IMR-90 (cell line): ENCODE measurements around the gene STUM.

Source experiments
- MAFK ChIP-seq: IDR thresholded peaks from 2 replicates; pipeline ENCODE4 v1.6.1; 2012; ENCODE audit warnings: low read depth, low read length, improper control_type of control experiment
- RFX5 ChIP-seq: IDR thresholded peaks from 2 replicates; pipeline ENCODE4 v1.8.0; 2012; ENCODE audit warnings: low read depth, mild to moderate bottlenecking, low read length, moderate library complexity
- TF ChIP-seq, protein P1 (sequence below): conservative IDR thresholded peaks from 2 replicates; pipeline ENCODE4 v1.5.1; 2012; ENCODE audit warnings: mild to moderate bottlenecking, low read depth, low read length, improper control_type of control experiment
- TF ChIP-seq, protein P2 (sequence below): fragments of 150-350 bp; IDR thresholded peaks from 2 replicates; pipeline ENCODE4 v1.6.1; 2016; ENCODE audit warnings: low read depth, mild to moderate bottlenecking, low read length, moderate library complexity, borderline replicate concordance
- TF ChIP-seq, protein P3 (sequence below): fragments of 150-350 bp; IDR thresholded peaks from 2 replicates; pipeline ENCODE4 v1.6.1; 2017; ENCODE audit warnings: mild to moderate bottlenecking, antibody characterized with exemption, low read length, low read depth

DNA sequence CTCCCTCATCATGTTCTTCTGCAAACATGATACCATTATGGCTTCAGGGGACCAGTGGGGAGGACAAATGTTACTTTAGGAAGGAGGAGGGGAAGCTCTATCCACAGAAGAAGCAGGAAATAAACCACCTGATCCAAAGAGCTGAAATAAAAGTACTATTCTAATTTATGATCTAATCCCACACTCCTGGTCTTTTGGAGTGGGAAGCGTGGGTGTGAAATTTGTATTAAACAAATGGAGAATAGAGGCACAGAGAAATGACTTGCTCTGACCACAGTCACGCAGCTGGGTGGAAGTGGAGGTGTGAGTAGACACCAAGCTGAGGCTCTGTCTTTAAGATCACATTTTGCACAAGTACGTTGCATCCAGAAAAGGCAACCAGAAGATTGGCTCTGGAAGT, 14.5 kb upstream of the STUM start:
- TF ChIP-seq, protein P1, sequence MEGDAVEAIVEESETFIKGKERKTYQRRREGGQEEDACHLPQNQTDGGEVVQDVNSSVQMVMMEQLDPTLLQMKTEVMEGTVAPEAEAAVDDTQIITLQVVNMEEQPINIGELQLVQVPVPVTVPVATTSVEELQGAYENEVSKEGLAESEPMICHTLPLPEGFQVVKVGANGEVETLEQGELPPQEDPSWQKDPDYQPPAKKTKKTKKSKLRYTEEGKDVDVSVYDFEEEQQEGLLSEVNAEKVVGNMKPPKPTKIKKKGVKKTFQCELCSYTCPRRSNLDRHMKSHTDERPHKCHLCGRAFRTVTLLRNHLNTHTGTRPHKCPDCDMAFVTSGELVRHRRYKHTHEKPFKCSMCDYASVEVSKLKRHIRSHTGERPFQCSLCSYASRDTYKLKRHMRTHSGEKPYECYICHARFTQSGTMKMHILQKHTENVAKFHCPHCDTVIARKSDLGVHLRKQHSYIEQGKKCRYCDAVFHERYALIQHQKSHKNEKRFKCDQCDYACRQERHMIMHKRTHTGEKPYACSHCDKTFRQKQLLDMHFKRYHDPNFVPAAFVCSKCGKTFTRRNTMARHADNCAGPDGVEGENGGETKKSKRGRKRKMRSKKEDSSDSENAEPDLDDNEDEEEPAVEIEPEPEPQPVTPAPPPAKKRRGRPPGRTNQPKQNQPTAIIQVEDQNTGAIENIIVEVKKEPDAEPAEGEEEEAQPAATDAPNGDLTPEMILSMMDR, result no peak
- TF ChIP-seq RFX5 (no peak), MAFK (no peak)
- TF ChIP-seq, protein P2, sequence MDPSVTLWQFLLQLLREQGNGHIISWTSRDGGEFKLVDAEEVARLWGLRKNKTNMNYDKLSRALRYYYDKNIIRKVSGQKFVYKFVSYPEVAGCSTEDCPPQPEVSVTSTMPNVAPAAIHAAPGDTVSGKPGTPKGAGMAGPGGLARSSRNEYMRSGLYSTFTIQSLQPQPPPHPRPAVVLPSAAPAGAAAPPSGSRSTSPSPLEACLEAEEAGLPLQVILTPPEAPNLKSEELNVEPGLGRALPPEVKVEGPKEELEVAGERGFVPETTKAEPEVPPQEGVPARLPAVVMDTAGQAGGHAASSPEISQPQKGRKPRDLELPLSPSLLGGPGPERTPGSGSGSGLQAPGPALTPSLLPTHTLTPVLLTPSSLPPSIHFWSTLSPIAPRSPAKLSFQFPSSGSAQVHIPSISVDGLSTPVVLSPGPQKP, result no peak
- TF ChIP-seq, protein P3, sequence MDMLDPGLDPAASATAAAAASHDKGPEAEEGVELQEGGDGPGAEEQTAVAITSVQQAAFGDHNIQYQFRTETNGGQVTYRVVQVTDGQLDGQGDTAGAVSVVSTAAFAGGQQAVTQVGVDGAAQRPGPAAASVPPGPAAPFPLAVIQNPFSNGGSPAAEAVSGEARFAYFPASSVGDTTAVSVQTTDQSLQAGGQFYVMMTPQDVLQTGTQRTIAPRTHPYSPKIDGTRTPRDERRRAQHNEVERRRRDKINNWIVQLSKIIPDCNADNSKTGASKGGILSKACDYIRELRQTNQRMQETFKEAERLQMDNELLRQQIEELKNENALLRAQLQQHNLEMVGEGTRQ, result no peak
